Gastrocnemius medialis (tissue), 4 donors: ENCODE measurements around the gene PTPRN2. TPM values are rescaled to one million over a fixed set of nuclear protein-coding genes. Genes with fewer than 3 reads are reported as not detected.
"Not testable (repeated sequence)": the region's sequence is repeated elsewhere in the genome, so short reads cannot be mapped to it uniquely, and the experiment has no call there.

Source experiments
- ATAC-seq, 2 donors: fragments of 150-250 bp; one replicate each; pipeline ENCODE4 v1.9.1; 2016
- DNase-seq, 2 donors: peaks; one replicate each; pipeline ENCODE4 v3.0.0-alpha.2; 2019
- H3K27ac ChIP-seq, 4 donors: fragments of 200-600 bp; sonication (generic); 1 replicate in 1 of 4; 2 replicates in 3 of 4; pipeline ENCODE4 v1.5.1; 2016 to 2018; ENCODE audit warnings: mild to moderate bottlenecking in 2 of 4, moderate library complexity in 1 of 4
- H3K27me3 ChIP-seq, 3 donors: fragments of 200-600 bp; sonication (generic) in 2 of 3; 1 replicate in 1 of 3; 2 replicates in 2 of 3; pipeline versions ENCODE4 v1.5.1 to v1.6.0; 2016 to 2019; ENCODE audit warnings: mild to moderate bottlenecking in 1 of 3, moderate library complexity in 1 of 3
- H3K36me3 ChIP-seq, 2 donors: fragments of 200-600 bp; sonication (generic) in 1 of 2; one replicate each; pipeline ENCODE4 v1.5.1; 2017 to 2018
- H3K4me1 ChIP-seq, 2 donors: fragments of 200-600 bp; sonication (generic) in 1 of 2; one replicate each; pipeline ENCODE4 v1.5.1; 2016 to 2017; ENCODE audit warnings: mild to moderate bottlenecking in 2 of 2
- H3K4me3 ChIP-seq, 4 donors: fragments of 200-600 bp; sonication (generic) in 3 of 4; 1 replicate in 1 of 4; 2 replicates in 3 of 4; pipeline ENCODE4 v1.5.1; 2016 to 2019; ENCODE audit warnings: mild to moderate bottlenecking in 2 of 4
- H3K9me3 ChIP-seq, 3 donors: fragments of 200-600 bp; sonication (generic) in 2 of 3; 1 replicate in 1 of 3; 2 replicates in 2 of 3; pipeline ENCODE4 v1.5.1; 2016 to 2019
- CTCF ChIP-seq, 5 experiments: fragments of 450-650 bp in 3 of 5; fragments of 200-600 bp in 2 of 5; sonication (generic) in 2 of 5; IDR thresholded peaks in 4 of 5; conservative IDR thresholded peaks in 1 of 5; 1 replicate in 4 of 5; 2 replicates in 1 of 5; pipeline ENCODE4 v1.5.1; 2016 to 2019; ENCODE audit warnings: antibody characterized with exemption in 5 of 5, mild to moderate bottlenecking in 3 of 5, moderate library complexity in 3 of 5
- POLR2A ChIP-seq, 2 donors: fragments of 450-650 bp; IDR thresholded peaks; one replicate each; pipeline ENCODE4 v1.6.1; 2017; ENCODE audit warnings: antibody characterized with exemption in 2 of 2, mild to moderate bottlenecking in 2 of 2, moderate library complexity in 2 of 2
- in situ Hi-C, 4 donors: fragments of 200-750 bp; cut with MboI; loops; one replicate each; pipeline versions ENCODE4 v1.15.0 to v1.8.0; 2017; ENCODE audit warnings: low sequenced_read_pairs in 4 of 4
- intact Hi-C: fragments of 100-400 bp; cut with DNase I; formaldehyde crosslinking; loops from one replicate; pipeline ENCODE4 v1.15.1; 2023; ENCODE audit warnings: low total_unique reads
- total RNA-seq, 4 donors: library from RNA; depleted of rRNA; stranded (reverse); fragments of >200 nt; gene quantifications; one replicate each; pipeline versions ENCODE4 v1.1.0 to v1.2.3, GENCODE V29; 2016

Gene PTPRN2
- total RNA-seq, 4 donors from 2014 or later: 0.66 to 0.85 (median 0.81) TPM

- DNase-seq: no peak
- intact Hi-C loops: no loop called here
- no peak overlapping the region for H3K27ac ChIP-seq
- TF ChIP-seq POLR2A (IDR thresholded peaks at IDR 0.05): no peak
- no peak for TF ChIP-seq CTCF (IDR thresholded peaks at IDR 0.05 in 4 of 5, conservative IDR thresholded peaks at IDR 0.05 in 1 of 5)
- no peaks in the 10 kb centered on the region for H3K4me1 ChIP-seq
- H3K4me3 ChIP-seq: no peak overlapping the region
- no peaks in the 10 kb centered on the region for H3K27me3 ChIP-seq
- no peaks in the 10 kb centered on the region for H3K36me3 ChIP-seq
- in situ Hi-C loops: no loop called here
- no peak for ATAC-seq
- H3K9me3 ChIP-seq: no peaks in the 10 kb centered on the region
Measured at GRCh38 chr7:157984423-157985163, 603.0 kb downstream of the PTPRN2 start.

GRCh38 chr7:157983502-157984422, 603.9 kb downstream of the PTPRN2 start:
- H3K4me3 ChIP-seq: no peak overlapping the region
- H3K27me3 ChIP-seq: no peaks in the 10 kb centered on the region
- H3K27ac ChIP-seq: no peak overlapping the region
- TF ChIP-seq POLR2A (IDR thresholded peaks at IDR 0.05) (no peak), CTCF (IDR thresholded peaks at IDR 0.05 in 4 of 5, conservative IDR thresholded peaks at IDR 0.05 in 1 of 5) (no peak)
- DNase-seq: no peak
- in situ Hi-C loops: no loop called here
- intact Hi-C loops: no loop called here
- ATAC-seq: no peak
- no peaks in the 10 kb centered on the region for H3K36me3 ChIP-seq
- H3K9me3 ChIP-seq: no peaks in the 10 kb centered on the region
- H3K4me1 ChIP-seq: no peaks in the 10 kb centered on the region

- Histone ChIP-seq H3K9me3 (no peaks in the 10 kb centered on the region), H3K27ac (no peak overlapping the region), H3K36me3 (no peaks in the 10 kb centered on the region), H3K4me1 (no peaks in the 10 kb centered on the region), H3K27me3 (no peaks in the 10 kb centered on the region), H3K4me3 (no peak overlapping the region)
- ATAC-seq (no peak), DNase-seq (no peak)
- TF ChIP-seq CTCF (IDR thresholded peaks at IDR 0.05 in 4 of 5, conservative IDR thresholded peaks at IDR 0.05 in 1 of 5) (no peak), POLR2A (IDR thresholded peaks at IDR 0.05) (no peak)
- intact Hi-C loops: no loop called here
- in situ Hi-C loops: no loop called here
Measured at GRCh38 chr7:157981778-157982177, 605.8 kb downstream of the PTPRN2 start.

GRCh38 chr7:157980774-157981173, 606.8 kb downstream of the PTPRN2 start:
- DNase-seq (no peak), ATAC-seq (no peak)
- Histone ChIP-seq H3K4me3 (no peak overlapping the region), H3K9me3 (no peaks in the 10 kb centered on the region), H3K27me3 (no peaks in the 10 kb centered on the region), H3K36me3 (no peaks in the 10 kb centered on the region), H3K27ac (no peak overlapping the region), H3K4me1 (no peaks in the 10 kb centered on the region)
- in situ Hi-C loops: no loop called here
- TF ChIP-seq CTCF (IDR thresholded peaks at IDR 0.05 in 4 of 5, conservative IDR thresholded peaks at IDR 0.05 in 1 of 5) (no peak), POLR2A (IDR thresholded peaks at IDR 0.05) (no peak)
- intact Hi-C loops: no loop called here

GRCh38 chr7:157980341-157980731, 607.3 kb downstream of the PTPRN2 start:
- intact Hi-C loops: not testable (repeated sequence)

More at GRCh38 chr7:157980341-157980731, 607.3 kb downstream of the PTPRN2 start:
- H3K27ac ChIP-seq, H3K36me3 ChIP-seq, H3K27me3 ChIP-seq, in situ Hi-C loops, ATAC-seq, DNase-seq, H3K4me1 ChIP-seq, H3K4me3 ChIP-seq, H3K9me3 ChIP-seq: not testable (repeated sequence)
